CD14-positive monocyte (primary cell): ENCODE data around the gene TRIOBP. TPM values are rescaled to one million over a fixed set of nuclear protein-coding genes. Genes with fewer than 3 reads are reported as not detected.

Experiments
- DNase-seq, 3 donors: peaks; one replicate each; pipeline ENCODE4 v3.0.0-alpha.2; 2011 to 2022
- H2AFZ ChIP-seq: 2 replicates; pipeline ENCODE4 v1.6.0; 2012; ENCODE audit warnings: mild to moderate bottlenecking, low read depth, low read length, inconsistent platforms; ENCODE audit not compliant: insufficient read depth, poor library complexity, severe bottlenecking
- H3K27ac ChIP-seq, 2 donors: 1 replicate in 1 of 2; 2 replicates in 1 of 2; pipeline ENCODE4 v1.5.1; 2012 to 2013; ENCODE audit warnings: low read length in 2 of 2, control low read depth in 1 of 2, inconsistent platforms in 1 of 2, low read depth in 1 of 2, mild to moderate bottlenecking in 1 of 2
- H3K27me3 ChIP-seq, 2 donors: one replicate each; pipeline versions ENCODE4 v1.6.0 to v1.6.1; 2011 to 2013; ENCODE audit warnings: low read length in 2 of 2; ENCODE audit not compliant: control insufficient read depth in 2 of 2, insufficient read depth in 2 of 2
- H3K36me3 ChIP-seq, 2 donors: replicated peaks in 1 of 2; 1 replicate in 1 of 2; 2 replicates in 1 of 2; pipeline versions ENCODE4 v1.5.1 to v1.6.1; 2012 to 2013; ENCODE audit warnings: low read length in 2 of 2, control low read depth in 1 of 2, inconsistent platforms in 1 of 2, mild to moderate bottlenecking in 1 of 2; ENCODE audit not compliant: insufficient read depth in 2 of 2, control insufficient read depth in 1 of 2
- H3K4me1 ChIP-seq, 2 donors: 1 replicate in 1 of 2; 2 replicates in 1 of 2; pipeline versions ENCODE4 v1.5.1 to v1.6.1; 2012 to 2013; ENCODE audit warnings: low read length in 2 of 2, control low read depth in 1 of 2, inconsistent platforms in 1 of 2, mild to moderate bottlenecking in 1 of 2, moderate library complexity in 1 of 2; ENCODE audit not compliant: insufficient read depth in 2 of 2, control insufficient read depth in 1 of 2
- H3K4me2 ChIP-seq: replicated peaks from 2 replicates; pipeline ENCODE3; 2012; ENCODE audit warnings: low read length, moderate library complexity, mild to moderate bottlenecking; ENCODE audit not compliant: poor library complexity, severe bottlenecking; ENCODE audit errors: extremely low read depth
- H3K4me3 ChIP-seq, 3 experiments: fragments of 200-600 bp in 1 of 3; sonication (generic) in 1 of 3; replicated peaks in 1 of 3; 1 replicate in 2 of 3; 2 replicates in 1 of 3; pipeline ENCODE4 v1.5.1; 2011 to 2013; ENCODE audit warnings: low read length in 3 of 3, mild to moderate bottlenecking in 3 of 3, control low read depth in 2 of 3, low read depth in 2 of 3, inconsistent platforms in 1 of 3, moderate library complexity in 1 of 3
- H3K79me2 ChIP-seq: 2 replicates; pipeline ENCODE4 v1.6.0; 2012; ENCODE audit warnings: mild to moderate bottlenecking, control low read depth, inconsistent platforms, low read length, moderate library complexity; ENCODE audit not compliant: insufficient read depth
- H3K9ac ChIP-seq: 2 replicates; pipeline ENCODE4 v1.6.0; 2017; ENCODE audit warnings: low read length, mild to moderate bottlenecking; ENCODE audit not compliant: insufficient read depth, poor library complexity, severe bottlenecking
- H3K9me3 ChIP-seq, 2 donors: replicated peaks in 1 of 2; 1 replicate in 1 of 2; 2 replicates in 1 of 2; pipeline versions ENCODE4 v1.5.1 to v1.6.1; 2012 to 2013; ENCODE audit warnings: low read length in 2 of 2, control low read depth in 1 of 2; ENCODE audit not compliant: control insufficient read depth in 1 of 2, insufficient read depth in 1 of 2
- H4K20me1 ChIP-seq: 2 replicates; pipeline ENCODE4 v1.6.0; 2012; ENCODE audit warnings: mild to moderate bottlenecking, low read length, control low read depth, moderate library complexity; ENCODE audit not compliant: insufficient read depth
- H3K27ac Mint-ChIP-seq, 7 donors: one replicate each; pipeline ENCODE4 v1.8.0; 2020; ENCODE audit warnings: mild to moderate bottlenecking in 7 of 7, mixed read lengths in 7 of 7, moderate library complexity in 6 of 7, inconsistent platforms in 2 of 7
- H3K27me3 Mint-ChIP-seq, 3 donors: one replicate each; pipeline ENCODE4 v1.8.0; 2021 to 2022; ENCODE audit warnings: low read depth in 3 of 3, mild to moderate bottlenecking in 3 of 3, mixed read lengths in 3 of 3, moderate library complexity in 3 of 3, inconsistent platforms in 1 of 3
- H3K36me3 Mint-ChIP-seq, 2 donors: one replicate each; pipeline ENCODE4 v1.8.0; 2020; ENCODE audit warnings: mixed read lengths in 2 of 2, inconsistent platforms in 1 of 2, mild to moderate bottlenecking in 1 of 2
- H3K4me1 Mint-ChIP-seq: one replicate; pipeline ENCODE4 v1.8.0; 2020; ENCODE audit warnings: mild to moderate bottlenecking, mixed read lengths
- H3K4me3 Mint-ChIP-seq, 2 donors: one replicate each; pipeline ENCODE4 v1.8.0; 2020; ENCODE audit warnings: mild to moderate bottlenecking in 2 of 2, mixed read lengths in 2 of 2, moderate library complexity in 1 of 2
- H3K9me3 Mint-ChIP-seq, 7 donors: one replicate each; pipeline ENCODE4 v1.8.0; 2020 to 2022; ENCODE audit warnings: mixed read lengths in 7 of 7, mild to moderate bottlenecking in 6 of 7, moderate library complexity in 6 of 7, inconsistent platforms in 2 of 7
- CTCF ChIP-seq: fragments of 200-600 bp; IDR thresholded peaks from one replicate; pipeline ENCODE4 v1.8.0; 2022; ENCODE audit warnings: antibody characterized with exemption, mild to moderate bottlenecking
- WGBS: methylation state at CpG from one replicate; pipeline ENCODE4 v1.1.5; 2013; ENCODE audit warnings: missing lambda C conversion rate; ENCODE audit not compliant: insufficient coverage; 5-methylcytosine and 5-hydroxymethylcytosine counted together
- intact Hi-C, 2 donors: fragments of 100-400 bp; cut with micrococcal nuclease; formaldehyde crosslinking; loops; one replicate each; pipeline versions ENCODE4 v1.15.0 to v1.15.1; 2023
- polyA plus RNA-seq, 3 donors: library from polyadenylated mRNA; depleted of rRNA in 1 of 3; unstranded in 2 of 3; stranded (reverse) in 1 of 3; fragments of 300-500 nt in 2 of 3; fragments of >200 nt in 1 of 3; fragmentation: Illumina TruSeq in 2 of 3; gene quantifications; 1 replicate in 2 of 3; 2 replicates in 1 of 3; pipeline ENCODE4 v1.2.3, GENCODE V29; 2012 to 2021

TRIOBP gene
- polyA plus RNA-seq, 3 donors: 43.0 to 46.6 (median 44.7) TPM

- Mint-ChIP-seq H3K36me3 (peaks cover 10 to 24% of the 10 kb centered on the region in 2 donors), H3K9me3 (peaks cover 0 to 2% (median 0%) of the 10 kb centered on the region in 7 donors), H3K4me3 (peak overlapping the region; percentile 12 to 82), H3K27me3 (peaks cover 0 to 7% (median 0%) of the 10 kb centered on the region in 3 donors), H3K27ac (peak overlapping the region; percentile 91 to 98 (median 98)), H3K4me1 (peaks cover 88% of the 10 kb centered on the region)
- Histone ChIP-seq H3K27me3 (no peaks in the 10 kb centered on the region), H3K4me1 (peaks cover 87 to 99% of the 10 kb centered on the region in 2 donors), H3K36me3 (peaks cover 0 to 4% of the 10 kb centered on the region in 2 donors), H3K4me3 (peak overlapping the region in 1 of 3 experiments; percentile 69), H3K4me2 (peak overlapping the region; percentile 70), H3K27ac (peak overlapping the region; percentile 92 to 96), H3K9ac (peak overlapping the region; percentile 61), H3K79me2 (peaks cover 28% of the 10 kb centered on the region), H2AFZ (peak overlapping the region; percentile 51), H4K20me1 (no peaks in the 10 kb centered on the region), H3K9me3 (no peaks in the 10 kb centered on the region)
- WGBS: 64% methylated on average over 18 of the region's 22 CpGs
- intact Hi-C loops: loop anchor here (10.0 kb wide), 2 partner anchors 66 to 104 kb away; partner anchors contain the start of genes ANKRD54 (in 1 of the 2), EIF3L (in 1 of the 2) and LGALS1 (in 1 of the 2)
- TF ChIP-seq CTCF: no peak
- DNase-seq: peak in 2 of 3 donors; percentile 23 to 24
Measured at GRCh38 chr22:37740455-37741311, 43.8 kb downstream of the TRIOBP start.

GRCh38 chr22:37741312-37741795 lies 44.5 kb downstream of the TRIOBP start:
- intact Hi-C loops: loop anchor here (10.0 kb wide), 2 partner anchors 67 to 103 kb away; partner anchors contain the start of genes ANKRD54 (in 1 of the 2), EIF3L (in 1 of the 2) and LGALS1 (in 1 of the 2)
- Histone ChIP-seq H3K79me2 (peaks cover 31% of the 10 kb centered on the region), H3K27me3 (no peaks in the 10 kb centered on the region), H3K27ac (peak overlapping the region; percentile 92 to 96), H3K4me3 (peak overlapping the region in 1 of 3 experiments; percentile 69), H3K36me3 (peaks cover 0 to 4% of the 10 kb centered on the region in 2 donors), H3K9ac (peak overlapping the region; percentile 61), H3K9me3 (no peaks in the 10 kb centered on the region), H2AFZ (peak overlapping the region; percentile 51), H4K20me1 (no peaks in the 10 kb centered on the region), H3K4me1 (peaks cover 83 to 93% of the 10 kb centered on the region in 2 donors), H3K4me2 (peak overlapping the region; percentile 70)
- Mint-ChIP-seq H3K9me3 (peaks cover 0 to 2% (median 0%) of the 10 kb centered on the region in 7 donors), H3K4me1 (peaks cover 86% of the 10 kb centered on the region), H3K27me3 (peaks cover 0 to 7% (median 0%) of the 10 kb centered on the region in 3 donors), H3K36me3 (peaks cover 10 to 24% of the 10 kb centered on the region in 2 donors), H3K27ac (peak overlapping the region; percentile 91 to 98 (median 98)), H3K4me3 (peak overlapping the region in 1 of 2 donors; percentile 12)
- no peak for TF ChIP-seq CTCF
- WGBS: 19% methylated on average over 9 of the region's 9 CpGs
- DNase-seq: peak; percentile 66 to 91 (median 86)
